Activated T-helper 1 cell treated with anti-CD3 and anti-CD28 coated beads, Interleukin-2, amount 50 U/mL, for 16 hours (primary cell): Measurements from ENCODE around the gene GPC2.
"Not testable (repeated sequence)": the region's sequence is repeated elsewhere in the genome, so short reads cannot be mapped to it uniquely, and the experiment has no call there.

Source experiments
- DNase-seq, 2 donors: peaks; one replicate each; pipeline ENCODE4 v3.0.0-alpha.2; 2020; ENCODE audit warnings: low read depth in 1 of 2, low spot score in 1 of 2

Gene GPC2

GRCh38 chr7:100152404-100152803 is 24.8 kb downstream of the GPC2 start:
- DNase-seq, result no peak

- peak; percentile 93 to 97 for DNase-seq
Observed at GRCh38 chr7:100148559-100149328, 28.4 kb downstream of the GPC2 start, which contains the start of gene LAMTOR4. Gene LAMTOR4, plus strand, starts transcription at chr7:100148918. Its CDS starts 55 bp downstream, at chr7:100148973.

GRCh38 chr7:100148225-100148558 is 29.0 kb downstream of the GPC2 start:
- DNase-seq, result no peak

- DNase-seq, result no peak
Observed at GRCh38 chr7:100147278-100147677, 29.9 kb downstream of the GPC2 start.

GRCh38 chr7:100146350-100146749 is 30.8 kb downstream of the GPC2 start:
- not testable (repeated sequence) for DNase-seq

GRCh38 chr7:100142461-100142860 is 34.7 kb downstream of the GPC2 start:
- DNase-seq, result no peak

- DNase-seq, result no peak
Observed at GRCh38 chr7:100141555-100141949, 35.6 kb downstream of the GPC2 start.

- DNase-seq, result no peak
Observed at GRCh38 chr7:100137851-100138760, 39.1 kb downstream of the GPC2 start.

GRCh38 chr7:100132697-100133151 is 44.5 kb downstream of the GPC2 start:
- peak in 1 of 2 donors; percentile 32 for DNase-seq

GRCh38 chr7:100132126-100132525 is 45.1 kb downstream of the GPC2 start:
- DNase-seq, result no peak

- DNase-seq, result peak; percentile 74 to 81
Observed at GRCh38 chr7:100130608-100131453, 46.4 kb downstream of the GPC2 start.

- DNase-seq, result not testable (repeated sequence)
Observed at GRCh38 chr7:100130220-100130607, 47.0 kb downstream of the GPC2 start.

- no peak for DNase-seq
Observed at GRCh38 chr7:100128637-100128963, 48.6 kb downstream of the GPC2 start.

- DNase-seq, result no peak
Observed at GRCh38 chr7:100127866-100128636, 49.1 kb downstream of the GPC2 start.

GRCh38 chr7:100126931-100127865 is 50.0 kb downstream of the GPC2 start, which contains the start of gene MBLAC1:
Gene MBLAC1, plus strand, starts transcription at chr7:100126967. Its CDS starts 429 bp downstream, at chr7:100127396.
- peak; percentile 81 to 84 for DNase-seq

GRCh38 chr7:100126239-100126930 is 50.8 kb downstream of the GPC2 start:
- no peak for DNase-seq

GRCh38 chr7:100124301-100125230 is 52.6 kb downstream of the GPC2 start:
- no peak for DNase-seq

- no peak for DNase-seq
Observed at GRCh38 chr7:100122568-100122967, 54.6 kb downstream of the GPC2 start.
